Head of caudate nucleus (tissue), 42 donors: Measurements from ENCODE around the gene FGA.

Experiments used
- DNase-seq, 42 donors: peaks; one replicate each; pipeline versions ENCODE4 v3.0.0 to v3.0.0-alpha.2; 2020 to 2021; ENCODE audit warnings: mixed read lengths in 7 of 42
- intact Hi-C: fragments of 100-400 bp; cut with DNase I; formaldehyde crosslinking; loops from one replicate; pipeline ENCODE4 v1.15.0; 2022

FGA gene

DNA sequence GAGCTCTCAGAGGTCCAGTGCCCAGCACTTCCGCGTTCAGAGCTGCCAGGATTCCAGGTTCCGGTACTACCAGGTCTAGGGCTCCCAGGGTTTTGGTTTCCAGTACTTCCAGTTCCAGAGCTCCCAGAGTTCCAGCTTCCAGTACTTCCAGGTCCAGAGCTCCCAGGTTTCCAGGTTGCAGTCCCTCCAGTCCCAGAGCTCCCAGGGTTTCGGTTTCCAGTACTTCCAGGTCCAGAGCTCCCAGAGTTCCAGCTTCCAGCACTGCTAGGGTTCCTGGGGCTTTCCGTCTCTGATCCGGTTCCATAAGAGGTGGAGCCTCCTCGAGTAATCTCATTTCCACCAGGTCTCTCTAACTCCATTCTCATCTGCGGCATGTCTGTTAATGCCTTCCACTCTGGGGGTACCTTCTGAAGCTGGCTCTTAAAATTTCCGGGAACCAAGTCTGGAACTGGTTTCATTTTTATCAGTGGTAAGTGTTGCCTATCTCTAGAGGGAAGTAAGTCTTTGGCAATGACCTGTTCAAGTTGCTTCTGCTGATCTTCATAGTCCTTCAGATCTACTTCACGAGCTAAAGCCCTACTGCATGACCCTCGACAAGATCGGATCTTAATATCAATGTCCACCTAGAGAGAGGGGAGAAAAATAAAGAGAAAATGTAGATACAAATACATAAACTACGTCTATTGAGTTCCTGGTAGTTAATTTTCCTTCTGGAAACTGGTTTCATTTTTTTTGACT is 4.1 kb downstream of the FGA start:
- no peak for DNase-seq

DNA sequence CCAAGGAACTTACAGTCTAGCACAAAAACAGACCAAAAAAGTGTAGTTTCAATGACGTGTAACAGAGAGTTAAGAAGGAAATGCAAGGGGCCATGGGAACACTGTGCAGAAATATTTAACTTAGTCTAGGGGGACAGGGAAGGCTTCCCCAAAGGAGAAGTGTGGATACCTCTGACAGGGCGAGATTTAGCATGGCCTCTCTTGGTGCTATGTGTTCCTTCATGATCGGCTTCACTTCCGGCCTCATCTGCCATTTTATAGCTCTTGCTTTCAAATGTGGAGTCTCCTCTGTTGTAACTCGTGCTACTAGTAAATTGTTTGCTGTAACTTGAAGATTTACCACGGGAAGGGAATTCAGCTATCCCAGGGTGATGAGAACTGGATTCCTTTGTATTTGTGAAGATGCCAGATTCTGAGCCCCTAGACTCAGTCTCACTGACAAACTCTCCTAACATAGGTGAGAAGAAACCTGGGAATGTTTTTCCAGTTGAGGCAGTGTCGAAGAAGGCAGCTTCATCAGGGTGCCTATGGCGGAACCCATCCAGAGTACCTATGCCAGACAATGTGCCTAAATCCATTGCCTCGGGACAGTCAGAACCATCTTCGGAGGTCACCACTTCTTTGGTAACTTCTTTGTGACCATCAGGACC is 5.0 kb downstream of the FGA start:
- intact Hi-C loops = no loop called here
- DNase-seq = no peak

More for the DNA sequence above, 4.1 kb downstream of the FGA start:
- intact Hi-C loops = no loop called here

DNA sequence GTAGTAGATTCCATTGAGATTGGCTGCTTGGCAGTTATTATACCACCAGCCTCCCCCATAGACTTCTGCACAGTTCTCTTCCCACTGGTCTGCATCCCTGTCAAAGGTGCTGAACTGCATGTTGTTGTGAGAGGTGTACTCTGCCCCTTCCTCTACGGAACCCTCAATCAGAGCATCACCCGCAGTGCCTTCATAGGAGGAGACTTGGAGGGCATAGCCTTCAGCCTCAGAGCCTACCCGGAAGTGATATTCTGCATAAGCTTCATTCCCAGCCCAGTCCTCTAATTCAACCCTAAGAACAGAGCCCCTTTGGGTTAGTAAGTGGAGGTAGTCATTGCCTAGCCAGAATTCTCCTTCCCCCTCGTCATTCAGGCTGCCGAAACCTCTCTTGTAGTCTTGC is 6.3 kb downstream of the FGA start:
- intact Hi-C loops = no loop called here
- no peak for DNase-seq

DNA sequence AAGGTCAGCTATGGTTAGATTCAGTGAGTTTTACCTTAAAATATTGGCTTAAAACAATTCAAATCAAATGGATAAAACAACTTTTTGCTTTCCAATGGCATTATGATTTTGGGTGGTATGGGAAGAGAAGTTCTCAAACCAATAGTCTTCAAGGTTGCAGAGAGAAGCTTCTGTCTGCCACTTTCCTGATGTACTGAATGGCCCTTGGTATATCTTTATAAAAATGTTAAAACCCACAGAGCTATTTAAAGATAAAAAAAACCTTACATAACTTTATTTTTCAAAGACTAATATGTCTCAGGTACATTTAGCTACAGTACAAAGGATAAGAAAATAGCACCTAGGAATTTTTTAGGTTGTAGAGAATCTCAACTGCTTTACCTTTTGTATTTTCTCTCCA is 6.9 kb downstream of the FGA start:
- no peak for DNase-seq
- intact Hi-C loops = no loop called here

DNA sequence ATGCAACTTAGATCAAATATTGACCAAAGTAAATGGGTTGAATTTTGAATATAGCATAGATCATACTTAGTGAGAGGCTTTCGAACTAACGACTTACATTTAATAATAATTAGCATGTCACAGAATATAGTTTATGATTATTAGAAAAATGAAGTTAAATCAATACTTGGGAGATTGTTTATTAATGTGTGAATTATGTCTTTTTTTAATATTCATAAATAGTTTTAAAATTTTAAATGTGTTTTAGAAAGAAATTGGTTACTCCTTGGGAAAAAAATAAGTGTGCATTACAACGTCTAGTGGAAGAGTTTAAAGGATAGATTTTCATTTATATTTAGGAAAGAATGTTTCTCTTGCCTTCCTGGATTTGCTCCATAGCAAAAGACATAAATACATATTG is 7.3 kb downstream of the FGA start:
- no peak for DNase-seq
- intact Hi-C loops = no loop called here

DNA sequence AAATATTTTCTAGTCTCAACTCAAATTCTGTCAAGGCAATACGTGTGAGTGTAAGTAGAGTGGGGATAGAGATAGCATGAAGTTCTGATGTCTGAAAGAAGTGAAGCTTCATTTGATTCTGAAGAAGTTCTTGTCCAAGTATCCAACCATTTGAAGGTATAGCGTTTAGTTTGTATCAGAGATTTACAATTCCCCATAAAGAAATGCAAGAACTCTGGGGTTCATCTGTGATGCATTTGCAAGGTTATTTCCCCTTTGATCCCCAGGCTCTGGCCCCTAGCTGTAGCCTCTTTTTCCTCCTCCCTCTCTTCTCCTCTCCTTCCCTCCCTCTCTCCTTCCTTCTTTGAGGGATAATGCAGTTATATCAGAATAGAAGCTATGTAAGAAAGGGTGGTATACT is 7.8 kb downstream of the FGA start:
- DNase-seq = no peak
- intact Hi-C loops = no loop called here

DNA sequence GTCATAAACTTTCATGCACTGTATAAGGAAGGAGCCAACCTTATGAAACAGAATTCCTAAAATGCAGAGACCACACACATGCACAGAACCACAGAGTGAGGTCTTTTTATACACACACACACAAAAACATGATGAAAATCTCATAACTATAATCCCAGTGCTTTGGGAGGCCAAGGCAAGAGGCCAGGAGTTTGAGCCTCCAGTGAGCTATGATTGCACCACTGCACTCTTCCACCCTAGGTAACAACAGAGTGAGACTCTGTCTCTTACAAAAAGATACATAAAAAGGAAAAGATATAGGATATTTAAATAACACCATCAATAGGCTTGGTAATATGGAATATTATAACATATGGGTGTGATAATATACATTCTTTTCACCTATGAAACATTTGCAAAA is 10.6 kb downstream of the FGA start:
- no peak for DNase-seq
- intact Hi-C loops = no loop called here

DNA sequence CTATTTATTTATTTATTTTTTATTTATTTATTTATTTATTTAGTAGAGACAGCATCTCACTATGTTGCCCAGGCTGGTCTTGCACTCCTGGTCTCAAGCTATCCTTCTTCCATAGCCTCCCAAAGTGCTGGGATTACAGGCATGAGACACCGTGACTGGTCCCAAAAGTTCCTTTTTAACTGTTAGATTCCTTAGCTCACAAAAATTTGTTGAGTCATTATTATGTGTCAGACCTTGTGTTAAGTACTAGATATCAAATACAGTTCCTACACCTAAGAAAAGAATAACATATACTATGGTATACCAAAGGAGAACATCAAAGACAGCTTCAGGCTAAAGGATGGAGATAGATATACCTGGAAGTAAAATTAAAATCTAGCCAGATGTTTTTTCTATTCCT is 11.6 kb downstream of the FGA start:
- intact Hi-C loops = no loop called here

DNA sequence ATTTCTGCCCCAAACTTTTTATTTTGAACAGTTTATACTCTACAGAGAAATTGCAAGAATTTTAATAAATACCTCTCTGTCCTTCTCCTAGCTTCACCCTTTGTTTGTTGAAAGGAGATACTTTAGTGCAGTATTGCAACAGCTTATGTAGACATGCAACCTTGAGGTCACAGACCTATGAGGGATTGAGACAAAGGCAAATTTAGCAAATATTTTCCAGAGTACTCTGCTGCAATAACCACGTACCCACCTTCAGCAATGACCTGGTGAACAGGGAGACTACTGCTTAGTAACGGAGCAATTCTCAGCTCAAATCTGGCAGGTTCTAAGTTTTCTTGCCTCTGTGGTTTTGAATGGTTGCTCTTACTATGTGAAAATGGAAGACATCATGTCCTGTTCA is 13.2 kb downstream of the FGA start:
- intact Hi-C loops = no loop called here

More for the DNA sequence above, 11.6 kb downstream of the FGA start:
- DNase-seq = no peak

DNA sequence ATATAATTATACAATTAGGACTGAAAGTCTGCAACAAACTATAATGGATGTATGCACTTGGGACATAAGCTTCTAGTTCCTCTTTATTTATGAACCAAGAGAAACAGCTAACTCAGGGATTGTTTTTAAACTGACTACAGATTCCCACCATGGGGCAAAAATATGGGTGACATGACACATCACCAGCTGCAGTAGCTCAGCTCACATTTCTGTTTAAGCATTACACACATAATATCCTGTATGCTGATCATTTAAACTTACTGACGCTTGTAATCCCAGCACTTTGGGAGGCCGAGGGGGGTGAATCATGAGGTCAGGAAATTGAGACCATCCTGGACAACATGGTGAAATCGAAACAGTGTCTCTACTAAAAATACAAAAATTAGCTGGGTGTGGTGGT is 16.2 kb downstream of the FGA start:
- no peak for DNase-seq
- intact Hi-C loops = no loop called here

More for the DNA sequence above, 13.2 kb downstream of the FGA start:
- no peak for DNase-seq

DNA sequence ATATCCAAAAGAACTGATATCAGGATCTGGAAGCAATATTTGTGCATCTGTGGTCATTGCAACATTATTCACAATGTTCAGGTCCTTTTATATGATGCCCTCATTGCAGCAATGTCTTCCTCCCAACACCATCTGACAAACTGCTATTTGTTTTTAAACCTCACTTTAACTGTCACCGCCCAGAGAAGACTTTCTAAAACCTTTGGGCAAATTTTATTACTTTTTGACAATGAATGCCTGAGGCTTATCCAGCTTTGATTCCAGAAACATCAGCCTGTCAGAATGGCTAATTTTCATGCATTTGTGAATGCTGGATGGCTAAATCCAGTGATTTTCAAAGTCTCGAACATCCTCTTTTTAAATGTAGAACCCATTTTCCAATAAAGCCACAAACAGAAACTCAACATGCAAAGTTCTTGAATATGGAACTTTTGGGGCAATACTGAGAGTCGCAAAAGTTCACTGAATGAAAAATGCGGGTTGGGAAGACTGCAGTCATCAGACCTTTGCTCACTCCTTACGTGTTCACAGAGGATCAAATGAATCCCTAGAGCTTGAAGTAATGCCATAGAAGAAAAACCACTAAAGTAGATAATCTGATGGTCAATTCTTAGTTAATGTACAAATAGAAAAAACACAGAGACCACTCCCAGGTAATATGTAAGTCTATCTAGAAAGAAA is 17.2 kb downstream of the FGA start:
- no peak for DNase-seq
- intact Hi-C loops = no loop called here

DNA sequence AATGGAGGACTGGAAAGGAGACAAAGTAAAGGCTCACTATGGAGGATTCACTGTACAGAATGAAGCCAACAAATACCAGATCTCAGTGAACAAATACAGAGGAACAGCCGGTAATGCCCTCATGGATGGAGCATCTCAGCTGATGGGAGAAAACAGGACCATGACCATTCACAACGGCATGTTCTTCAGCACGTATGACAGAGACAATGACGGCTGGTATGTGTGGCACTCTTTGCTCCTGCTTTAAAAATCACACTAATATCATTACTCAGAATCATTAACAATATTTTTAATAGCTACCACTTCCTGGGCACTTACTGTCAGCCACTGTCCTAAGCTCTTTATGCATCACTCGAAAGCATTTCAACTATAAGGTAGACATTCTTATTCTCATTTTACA is 21.0 kb downstream of the FGA start:
- DNase-seq = no peak
- intact Hi-C loops = no loop called here

DNA sequence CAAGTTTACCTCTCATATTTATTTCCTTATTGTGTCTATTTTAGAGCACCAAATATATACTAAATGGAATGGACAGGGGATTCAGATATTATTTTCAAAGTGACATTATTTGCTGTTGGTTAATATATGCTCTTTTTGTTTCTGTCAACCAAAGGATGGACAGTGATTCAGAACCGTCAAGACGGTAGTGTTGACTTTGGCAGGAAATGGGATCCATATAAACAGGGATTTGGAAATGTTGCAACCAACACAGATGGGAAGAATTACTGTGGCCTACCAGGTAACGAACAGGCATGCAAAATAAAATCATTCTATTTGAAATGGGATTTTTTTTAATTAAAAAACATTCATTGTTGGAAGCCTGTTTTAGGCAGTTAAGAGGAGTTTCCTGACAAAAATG is 21.5 kb downstream of the FGA start:
- intact Hi-C loops = no loop called here
- no peak for DNase-seq

DNA sequence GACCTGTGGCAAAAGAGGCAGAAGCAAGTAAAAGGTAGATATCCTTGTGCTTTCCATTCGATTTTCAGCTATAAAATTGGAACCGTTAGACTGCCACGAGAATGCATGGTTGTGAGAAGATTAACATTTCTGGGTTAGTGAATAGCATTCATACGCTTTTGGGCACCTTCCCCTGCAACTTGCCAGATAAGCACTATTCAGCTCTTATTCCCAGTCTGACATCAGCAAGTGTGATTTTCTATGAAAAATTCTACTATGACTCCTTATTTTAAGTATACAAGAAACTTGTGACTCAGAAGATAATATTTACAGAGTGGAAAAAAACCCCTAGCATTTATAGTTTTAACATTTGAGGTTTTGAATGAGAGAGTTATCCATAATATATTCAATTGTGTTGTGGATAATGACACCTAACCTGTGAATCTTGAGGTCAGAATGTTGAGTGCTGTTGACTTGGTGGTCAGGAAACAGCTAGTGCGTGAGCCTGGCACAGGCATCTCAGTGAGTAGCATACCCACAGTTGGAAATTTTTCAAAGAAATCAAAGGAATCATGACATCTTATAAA is 23.8 kb downstream of the FGA start:
- intact Hi-C loops = no loop called here
- no peak for DNase-seq

DNA sequence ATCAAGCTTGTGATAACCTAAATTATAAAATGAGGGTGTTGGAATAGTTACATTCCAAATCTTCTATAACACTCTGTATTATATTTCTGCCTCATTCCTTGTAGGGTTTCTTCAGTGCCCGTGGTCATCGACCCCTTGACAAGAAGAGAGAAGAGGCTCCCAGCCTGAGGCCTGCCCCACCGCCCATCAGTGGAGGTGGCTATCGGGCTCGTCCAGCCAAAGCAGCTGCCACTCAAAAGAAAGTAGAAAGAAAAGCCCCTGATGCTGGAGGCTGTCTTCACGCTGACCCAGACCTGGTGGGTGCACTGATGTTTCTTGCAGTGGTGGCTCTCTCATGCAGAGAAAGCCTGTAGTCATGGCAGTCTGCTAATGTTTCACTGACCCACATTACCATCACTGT is 24.8 kb downstream of the FGA start:
- intact Hi-C loops = no loop called here
- no peak for DNase-seq

DNA sequence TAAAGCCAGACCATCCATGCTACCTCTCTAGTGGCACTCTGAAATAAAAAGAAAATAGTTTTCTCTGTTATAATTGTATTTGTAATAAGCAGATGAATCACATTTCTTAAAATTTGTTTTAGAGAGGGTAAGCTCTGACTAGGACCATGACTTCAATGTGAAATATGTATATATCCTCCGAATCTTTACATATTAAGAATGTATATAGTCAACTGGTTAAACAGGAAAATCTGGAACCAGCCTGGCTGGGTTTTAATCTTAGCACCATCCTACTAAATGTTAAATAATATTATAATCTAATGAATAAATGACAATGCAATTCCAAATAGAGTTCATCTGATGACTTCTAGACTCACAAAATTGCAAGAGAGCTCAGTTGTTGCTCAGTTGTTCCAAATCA is 26.2 kb downstream of the FGA start:
- DNase-seq = no peak
- intact Hi-C loops = no loop called here

DNA sequence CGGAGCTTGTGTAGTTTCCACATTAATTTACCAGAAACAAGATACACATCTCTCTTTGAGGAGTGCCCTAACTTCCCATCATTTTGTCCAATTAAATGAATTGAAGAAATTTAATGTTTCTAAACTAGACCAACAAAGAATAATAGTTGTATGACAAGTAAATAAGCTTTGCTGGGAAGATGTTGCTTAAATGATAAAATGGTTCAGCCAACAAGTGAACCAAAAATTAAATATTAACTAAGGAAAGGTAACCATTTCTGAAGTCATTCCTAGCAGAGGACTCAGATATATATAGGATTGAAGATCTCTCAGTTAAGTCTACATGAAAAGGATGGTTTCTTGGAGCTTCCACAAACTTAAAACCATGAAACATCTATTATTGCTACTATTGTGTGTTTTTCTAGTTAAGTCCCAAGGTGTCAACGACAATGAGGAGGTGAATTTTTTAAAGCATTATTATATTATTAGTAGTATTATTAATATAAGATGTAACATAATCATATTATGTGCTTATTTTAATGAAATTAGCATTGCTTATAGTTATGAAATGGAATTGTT is 27.8 kb downstream of the FGA start, which contains the start of gene FGB:
Gene FGB, plus strand, starts transcription at position 315 of the 558 bp plus-strand sequence. Its CDS starts 8 bp downstream, at position 323.
- intact Hi-C loops = no loop called here
- DNase-seq = no peak

DNA sequence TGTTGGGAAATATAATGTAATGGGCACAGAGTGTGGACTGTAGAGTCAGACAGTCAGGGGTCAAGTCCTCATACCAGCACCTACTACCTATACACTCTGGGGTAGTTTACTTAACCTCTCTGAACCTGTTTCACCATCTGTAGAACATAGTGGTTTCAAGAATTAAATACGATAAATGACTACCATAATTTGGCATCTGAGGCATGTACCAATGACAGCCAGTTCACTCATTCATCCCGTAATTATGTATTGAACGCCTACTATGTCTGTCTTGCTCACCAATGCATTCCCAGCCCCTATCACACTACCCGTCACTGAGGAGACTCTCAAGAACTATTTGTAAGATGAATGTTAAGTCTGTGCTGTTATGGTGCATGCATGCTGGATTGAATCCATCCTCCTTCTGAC is 29.7 kb downstream of the FGA start:
- intact Hi-C loops = no loop called here
- DNase-seq = no peak

DNA sequence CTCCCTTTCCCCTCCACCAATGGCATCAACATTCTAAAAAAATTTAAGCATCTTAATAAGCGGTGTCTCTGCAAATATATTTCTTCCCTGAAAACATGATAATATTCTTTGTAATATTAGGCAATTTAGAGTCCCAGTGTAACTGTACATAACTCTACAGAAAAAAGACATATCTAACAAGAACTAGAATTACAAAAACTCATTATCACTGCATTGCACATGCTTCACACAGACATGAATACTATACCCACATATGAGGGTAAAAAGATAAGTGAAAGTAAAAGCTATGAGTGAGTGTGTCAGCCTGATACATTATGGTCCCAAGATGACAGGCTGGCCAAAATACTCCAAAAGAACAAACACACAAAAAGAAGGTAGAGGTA is 30.1 kb downstream of the FGA start:
- intact Hi-C loops = no loop called here
- DNase-seq = no peak
